ENCODE measurements around the gene GRID1.

GRID1 gene

DNA sequence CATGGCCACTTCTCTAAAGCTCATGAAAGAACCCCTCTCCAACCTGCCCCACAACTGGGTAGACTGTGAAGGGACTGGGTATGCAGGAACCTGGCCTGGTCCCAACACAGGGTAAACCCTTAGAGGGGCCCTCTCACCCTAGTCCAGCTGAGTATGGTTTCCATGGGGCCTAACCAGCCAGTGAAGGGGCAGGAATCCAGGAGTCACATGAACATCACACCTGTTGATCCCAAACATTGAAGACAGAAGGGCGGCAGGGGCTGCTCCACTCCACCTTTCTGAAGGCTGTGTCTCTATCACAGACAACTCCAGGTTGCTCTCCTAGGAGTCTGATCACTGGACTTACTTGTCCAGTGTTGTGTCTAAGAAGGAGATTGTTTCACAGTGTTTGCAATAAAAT is 30.8 kb downstream of the GRID1 start:
- no peak for DNase-seq (ENCODE audit: low read depth, low spot score)
- Histone ChIP-seq H3K36me3 (ENCODE audit: insufficient read depth, low read length) (no peaks in the 10 kb centered on the region), H3K4me3 (no peak overlapping the region), H3K27ac (no peak overlapping the region), H3K9me3 (ENCODE audit: low read depth, low read length) (no peaks in the 10 kb centered on the region), H3K9ac (ENCODE audit: insufficient read length) (no peak overlapping the region)
- TF ChIP-seq POLR2AphosphoS5 (IDR thresholded peaks at IDR 0.05; ENCODE audit: borderline replicate concordance, low read depth, low read length) (no peak), FOXP2 (optimal IDR thresholded peaks at IDR 0.05; ENCODE audit: control extremely low read depth, extremely low read length, insufficient read depth) (no peak), EZH2 (IDR thresholded peaks at IDR 0.05) (no peak)

DNA sequence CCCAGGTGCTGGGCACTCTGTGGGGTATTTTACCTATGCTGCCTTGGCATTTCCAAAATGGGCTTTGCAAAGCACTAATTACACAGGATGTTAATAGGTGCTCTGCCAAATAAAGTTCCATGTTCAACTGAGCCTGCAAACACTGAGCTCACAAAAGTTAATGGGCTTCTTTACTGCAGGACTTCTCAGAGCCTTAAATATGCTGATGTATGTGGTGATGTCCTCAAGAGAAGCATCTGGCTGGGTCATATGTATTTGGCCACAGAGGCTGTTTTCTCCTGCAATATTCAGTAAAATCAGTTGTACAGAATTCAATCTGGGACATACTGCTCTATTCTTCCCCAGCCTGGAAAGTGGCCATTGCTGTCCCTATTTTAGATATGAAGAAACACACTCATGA is 31.3 kb downstream of the GRID1 start:
- no peaks in the 10 kb centered on the region for H3K9me3 ChIP-seq (ENCODE audit: low read depth, low read length)
- TF ChIP-seq POLR2AphosphoS5 (IDR thresholded peaks at IDR 0.05; ENCODE audit: borderline replicate concordance, low read depth, low read length): no peak
- no peak for TF ChIP-seq FOXP2 (optimal IDR thresholded peaks at IDR 0.05; ENCODE audit: control extremely low read depth, extremely low read length, insufficient read depth)
- no peak for TF ChIP-seq EZH2 (IDR thresholded peaks at IDR 0.05)
- no peak overlapping the region for H3K27ac ChIP-seq
- H3K9ac ChIP-seq (ENCODE audit: insufficient read length): no peak overlapping the region
- H3K36me3 ChIP-seq (ENCODE audit: insufficient read depth, low read length): no peaks in the 10 kb centered on the region
- H3K4me3 ChIP-seq: no peak overlapping the region
- DNase-seq (ENCODE audit: low read depth, low spot score): no peak

- H3K4me3 ChIP-seq: no peak overlapping the region
- no peak overlapping the region for H3K27ac ChIP-seq
- TF ChIP-seq EZH2 (IDR thresholded peaks at IDR 0.05): no peak
- no peak for TF ChIP-seq POLR2AphosphoS5 (IDR thresholded peaks at IDR 0.05; ENCODE audit: borderline replicate concordance, low read depth, low read length)
- no peak for TF ChIP-seq FOXP2 (optimal IDR thresholded peaks at IDR 0.05; ENCODE audit: control extremely low read depth, extremely low read length, insufficient read depth)
- no peak overlapping the region for H3K9ac ChIP-seq (ENCODE audit: insufficient read length)
- H3K36me3 ChIP-seq (ENCODE audit: insufficient read depth, low read length): no peaks in the 10 kb centered on the region
- no peaks in the 10 kb centered on the region for H3K9me3 ChIP-seq (ENCODE audit: low read depth, low read length)
- no peak for DNase-seq (ENCODE audit: low read depth, low spot score)
Observed at GRCh38 chr10:86334488-86335085, 32.0 kb downstream of the GRID1 start.

DNA sequence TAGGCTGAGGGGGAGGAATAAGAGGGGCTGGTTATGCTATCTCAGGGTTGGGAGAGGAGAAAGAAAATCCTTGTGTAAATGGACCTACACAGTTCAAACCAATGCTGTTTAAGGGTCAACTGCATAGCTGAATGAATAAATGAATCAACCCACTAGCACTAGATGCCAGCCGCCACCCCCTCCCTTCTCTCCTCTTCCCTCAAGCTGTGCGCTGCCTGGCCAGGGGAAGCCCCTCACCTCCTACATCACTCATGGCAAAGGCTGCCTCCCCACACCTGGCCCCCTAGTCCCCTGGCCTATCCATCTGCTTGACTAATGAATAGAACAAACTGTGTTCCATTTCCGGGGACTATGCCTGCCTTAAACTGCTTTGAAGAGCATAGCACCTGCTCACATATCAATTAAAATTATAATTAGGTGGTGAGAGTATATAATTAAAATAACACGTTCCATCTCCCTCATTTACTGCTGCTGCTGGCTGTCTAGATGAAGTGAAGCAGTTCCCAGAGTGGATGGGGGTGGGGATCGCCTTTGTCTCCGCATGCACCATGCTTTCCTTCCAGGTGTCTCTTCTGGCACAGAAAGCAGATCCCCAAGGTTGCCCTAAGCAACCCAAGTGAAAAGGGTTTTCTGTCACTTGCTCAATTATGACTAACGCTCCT is 32.6 kb downstream of the GRID1 start:
- Histone ChIP-seq H3K9ac (ENCODE audit: insufficient read length) (no peak overlapping the region), H3K27ac (no peak overlapping the region), H3K9me3 (ENCODE audit: low read depth, low read length) (no peaks in the 10 kb centered on the region), H3K36me3 (ENCODE audit: insufficient read depth, low read length) (no peaks in the 10 kb centered on the region), H3K4me3 (no peak overlapping the region)
- TF ChIP-seq EZH2 (IDR thresholded peaks at IDR 0.05) (no peak), FOXP2 (optimal IDR thresholded peaks at IDR 0.05; ENCODE audit: control extremely low read depth, extremely low read length, insufficient read depth) (no peak), POLR2AphosphoS5 (IDR thresholded peaks at IDR 0.05; ENCODE audit: borderline replicate concordance, low read depth, low read length) (no peak)
- DNase-seq (ENCODE audit: low read depth, low spot score): no peak

DNA sequence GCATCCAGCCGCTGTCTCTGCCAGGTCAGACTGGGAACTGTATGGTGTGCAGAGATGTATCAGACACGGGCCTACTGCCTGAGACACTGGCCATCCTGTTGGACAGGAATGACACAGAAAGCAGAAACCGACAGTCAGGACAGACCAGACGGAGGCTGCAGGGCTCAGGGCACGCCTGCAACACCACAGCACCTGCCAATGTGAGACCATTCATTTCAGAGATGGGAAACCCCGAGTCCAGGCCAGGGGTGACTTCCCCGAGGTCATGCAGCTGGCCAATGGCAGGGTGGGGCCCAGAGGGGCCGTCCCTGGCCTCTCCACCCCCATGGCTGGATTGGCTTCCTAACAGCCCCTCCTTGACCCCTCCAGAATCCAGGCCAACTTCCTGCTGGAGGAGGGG is 34.7 kb downstream of the GRID1 start:
- no peak for DNase-seq (ENCODE audit: low read depth, low spot score)
- H3K4me3 ChIP-seq: no peak overlapping the region
- TF ChIP-seq POLR2AphosphoS5 (IDR thresholded peaks at IDR 0.05; ENCODE audit: borderline replicate concordance, low read depth, low read length): no peak
- TF ChIP-seq EZH2 (IDR thresholded peaks at IDR 0.05): no peak
- no peak for TF ChIP-seq FOXP2 (optimal IDR thresholded peaks at IDR 0.05; ENCODE audit: control extremely low read depth, extremely low read length, insufficient read depth)

DNA sequence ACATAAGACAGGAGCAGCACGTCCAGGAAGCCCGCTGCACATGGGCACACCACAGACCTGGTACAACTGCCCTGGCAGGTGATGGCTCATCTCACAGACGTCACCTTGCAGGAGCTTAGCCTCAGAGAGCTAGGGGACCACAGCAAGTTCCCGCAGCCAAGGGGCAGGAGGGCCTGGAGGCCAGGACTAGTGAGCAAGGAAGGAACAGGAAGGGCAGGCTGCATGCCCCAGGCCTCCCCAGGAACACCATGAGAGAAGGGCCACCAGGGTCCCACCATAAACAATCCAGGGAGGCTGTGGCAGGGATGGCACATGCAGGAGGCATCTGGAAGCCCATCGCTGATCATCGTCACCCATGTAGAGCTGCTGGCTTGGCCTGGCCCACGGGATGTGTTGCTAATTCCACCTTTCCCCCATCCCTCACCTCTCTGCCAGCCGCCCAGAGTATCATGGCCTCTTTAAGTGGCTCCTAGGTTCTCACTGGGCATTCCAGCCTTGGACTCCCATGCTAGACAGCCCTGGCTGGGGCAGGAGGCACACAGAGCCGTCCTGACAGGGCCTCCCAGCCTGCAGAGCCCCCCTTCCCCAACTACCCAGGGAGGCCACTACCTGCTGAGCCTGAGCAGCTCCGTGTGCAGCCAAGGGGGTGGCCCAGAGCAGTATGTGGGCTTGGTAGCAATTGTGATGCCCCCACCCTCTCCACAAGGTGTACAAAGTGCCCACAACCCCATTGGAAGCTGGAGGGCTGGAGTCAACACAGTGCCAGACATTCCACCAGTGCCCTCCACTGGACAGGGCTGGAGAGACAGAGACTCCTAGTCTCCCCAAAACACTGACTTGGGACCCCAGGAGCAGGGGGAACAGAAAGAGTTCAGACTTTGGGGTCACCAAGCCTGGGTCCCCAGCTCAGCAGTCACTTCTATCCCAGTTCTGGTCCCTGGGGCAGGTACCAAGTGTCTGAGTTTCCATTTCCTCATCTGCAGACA is 35.5 kb downstream of the GRID1 start:
- Histone ChIP-seq H3K9ac (ENCODE audit: insufficient read length) (no peak overlapping the region), H3K36me3 (ENCODE audit: insufficient read depth, low read length) (no peaks in the 10 kb centered on the region), H3K9me3 (ENCODE audit: low read depth, low read length) (no peaks in the 10 kb centered on the region), H3K4me3 (no peak overlapping the region), H3K27ac (no peak overlapping the region)
- TF ChIP-seq FOXP2 (optimal IDR thresholded peaks at IDR 0.05; ENCODE audit: control extremely low read depth, extremely low read length, insufficient read depth): no peak
- TF ChIP-seq POLR2AphosphoS5 (IDR thresholded peaks at IDR 0.05; ENCODE audit: borderline replicate concordance, low read depth, low read length): no peak
- no peak for TF ChIP-seq EZH2 (IDR thresholded peaks at IDR 0.05)
- no peak for DNase-seq (ENCODE audit: low read depth, low spot score)

More for the DNA sequence above, 34.7 kb downstream of the GRID1 start:
- no peaks in the 10 kb centered on the region for H3K9me3 ChIP-seq (ENCODE audit: low read depth, low read length)
- H3K9ac ChIP-seq (ENCODE audit: insufficient read length): no peak overlapping the region
- H3K36me3 ChIP-seq (ENCODE audit: insufficient read depth, low read length): no peaks in the 10 kb centered on the region
- no peak overlapping the region for H3K27ac ChIP-seq

- Histone ChIP-seq H3K4me3 (no peak overlapping the region), H3K36me3 (ENCODE audit: insufficient read depth, low read length) (no peaks in the 10 kb centered on the region), H3K9ac (ENCODE audit: insufficient read length) (no peak overlapping the region), H3K27ac (no peak overlapping the region), H3K9me3 (ENCODE audit: low read depth, low read length) (no peaks in the 10 kb centered on the region)
- TF ChIP-seq EZH2 (IDR thresholded peaks at IDR 0.05): no peak
- no peak for TF ChIP-seq FOXP2 (optimal IDR thresholded peaks at IDR 0.05; ENCODE audit: control extremely low read depth, extremely low read length, insufficient read depth)
- TF ChIP-seq POLR2AphosphoS5 (IDR thresholded peaks at IDR 0.05; ENCODE audit: borderline replicate concordance, low read depth, low read length): no peak
- DNase-seq (ENCODE audit: low read depth, low spot score): no peak
Observed at GRCh38 chr10:86329896-86330680, 36.5 kb downstream of the GRID1 start.
